RWPE2 (cell line): ENCODE measurements around the gene GLB1L3.

Experiments used
- ATAC-seq: fragments of 200-7000 bp; cut with Tn5 transposase; 3 replicates; pipeline ENCODE4 v1.9.1; 2021; ENCODE audit warnings: low read depth
- DNase-seq: peaks from one replicate; pipeline ENCODE4 v3.0.0-alpha.2; 2020; ENCODE audit warnings: low spot score
- H3K27ac ChIP-seq: fragments of 450-650 bp; 2 replicates; pipeline ENCODE4 v1.5.1; 2017; ENCODE audit warnings: mild to moderate bottlenecking; ENCODE audit not compliant: poor library complexity, severe bottlenecking
- H3K27me3 ChIP-seq: fragments of 250-450 bp; sonication (Bioruptor Pico); 2 replicates; pipeline ENCODE4 v1.5.1; 2021; ENCODE audit warnings: mild to moderate bottlenecking, moderate library complexity; ENCODE audit not compliant: insufficient read depth, poor library complexity, severe bottlenecking
- H3K36me3 ChIP-seq: fragments of 250-450 bp; sonication (Bioruptor Pico); 2 replicates; pipeline ENCODE4 v1.5.1; 2020; ENCODE audit warnings: low read depth, mild to moderate bottlenecking, moderate library complexity
- H3K4me1 ChIP-seq: fragments of 250-450 bp; sonication (Bioruptor Pico); 2 replicates; pipeline ENCODE4 v1.5.1; 2021; ENCODE audit warnings: mild to moderate bottlenecking, moderate library complexity; ENCODE audit not compliant: insufficient read depth, poor library complexity, severe bottlenecking
- H3K4me3 ChIP-seq: fragments of 250-450 bp; sonication (Bioruptor Pico); 2 replicates; pipeline ENCODE4 v1.5.1; 2021; ENCODE audit warnings: mild to moderate bottlenecking, moderate library complexity; ENCODE audit not compliant: severe bottlenecking
- H3K9me3 ChIP-seq: fragments of 250-450 bp; sonication (Bioruptor Pico); 2 replicates; pipeline ENCODE4 v1.5.1; 2021; ENCODE audit warnings: mild to moderate bottlenecking, moderate library complexity; ENCODE audit not compliant: severe bottlenecking
- TF ChIP-seq, protein P1 (sequence below): fragments of 450-650 bp; IDR thresholded peaks from one replicate; pipeline ENCODE4 v1.5.1; 2017; ENCODE audit warnings: mild to moderate bottlenecking, moderate library complexity; ENCODE audit not compliant: poor library complexity, severe bottlenecking

Gene GLB1L3

DNA sequence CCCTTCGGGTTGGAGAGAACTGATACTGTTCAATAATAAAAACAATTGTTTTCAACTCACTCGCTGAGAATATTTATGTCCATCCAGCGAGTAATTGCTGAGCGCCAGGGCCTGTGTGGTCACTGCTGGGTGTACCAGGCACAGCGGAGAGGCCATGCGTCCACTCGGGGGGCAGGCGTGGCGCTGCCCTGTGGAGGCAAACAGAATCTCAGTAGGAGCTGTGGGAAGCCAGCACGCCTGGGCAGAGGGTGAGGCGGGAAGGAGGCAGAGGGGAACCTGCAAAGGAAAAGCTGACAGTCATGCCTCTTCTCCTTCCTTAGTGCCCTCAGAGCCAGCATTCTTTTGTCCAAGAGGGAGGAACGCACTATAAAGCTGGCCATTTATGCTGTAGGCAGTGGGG lies 11.4 kb downstream of the GLB1L3 start:
- no peaks in the 10 kb centered on the region for H3K36me3 ChIP-seq
- no peak overlapping the region for H3K4me3 ChIP-seq
- no peak for DNase-seq
- no peak for ATAC-seq
- no peak overlapping the region for H3K27ac ChIP-seq
- no peaks in the 10 kb centered on the region for H3K27me3 ChIP-seq
- TF ChIP-seq, protein P1, sequence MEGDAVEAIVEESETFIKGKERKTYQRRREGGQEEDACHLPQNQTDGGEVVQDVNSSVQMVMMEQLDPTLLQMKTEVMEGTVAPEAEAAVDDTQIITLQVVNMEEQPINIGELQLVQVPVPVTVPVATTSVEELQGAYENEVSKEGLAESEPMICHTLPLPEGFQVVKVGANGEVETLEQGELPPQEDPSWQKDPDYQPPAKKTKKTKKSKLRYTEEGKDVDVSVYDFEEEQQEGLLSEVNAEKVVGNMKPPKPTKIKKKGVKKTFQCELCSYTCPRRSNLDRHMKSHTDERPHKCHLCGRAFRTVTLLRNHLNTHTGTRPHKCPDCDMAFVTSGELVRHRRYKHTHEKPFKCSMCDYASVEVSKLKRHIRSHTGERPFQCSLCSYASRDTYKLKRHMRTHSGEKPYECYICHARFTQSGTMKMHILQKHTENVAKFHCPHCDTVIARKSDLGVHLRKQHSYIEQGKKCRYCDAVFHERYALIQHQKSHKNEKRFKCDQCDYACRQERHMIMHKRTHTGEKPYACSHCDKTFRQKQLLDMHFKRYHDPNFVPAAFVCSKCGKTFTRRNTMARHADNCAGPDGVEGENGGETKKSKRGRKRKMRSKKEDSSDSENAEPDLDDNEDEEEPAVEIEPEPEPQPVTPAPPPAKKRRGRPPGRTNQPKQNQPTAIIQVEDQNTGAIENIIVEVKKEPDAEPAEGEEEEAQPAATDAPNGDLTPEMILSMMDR, result no peak
- H3K4me1 ChIP-seq, result no peaks in the 10 kb centered on the region
- no peaks in the 10 kb centered on the region for H3K9me3 ChIP-seq

DNA sequence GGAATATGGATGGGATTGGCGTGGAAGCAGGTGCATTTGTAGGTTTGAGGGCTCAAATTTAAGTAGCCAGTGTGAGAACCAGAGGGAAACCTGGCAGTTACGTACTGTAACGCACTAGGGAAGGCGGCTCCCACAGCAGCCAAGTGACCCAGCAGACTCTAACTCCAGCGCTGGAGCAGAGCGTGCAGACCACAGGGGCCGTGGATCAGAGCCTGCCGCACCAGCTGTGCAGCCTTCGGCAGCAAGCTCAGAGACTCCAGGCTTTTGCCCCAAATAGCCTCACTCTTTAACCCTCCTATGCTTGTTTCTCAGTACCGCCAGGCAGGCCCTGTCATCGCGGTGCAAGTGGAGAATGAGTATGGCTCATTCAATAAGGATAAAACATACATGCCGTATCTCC lies 12.3 kb downstream of the GLB1L3 start:
- H3K4me1 ChIP-seq, result no peaks in the 10 kb centered on the region
- no peaks in the 10 kb centered on the region for H3K36me3 ChIP-seq
- H3K27ac ChIP-seq, result no peak overlapping the region
- no peaks in the 10 kb centered on the region for H3K9me3 ChIP-seq
- TF ChIP-seq, protein P1, result no peak
- H3K4me3 ChIP-seq, result no peak overlapping the region
- no peaks in the 10 kb centered on the region for H3K27me3 ChIP-seq
- ATAC-seq, result no peak
- DNase-seq, result no peak

DNA sequence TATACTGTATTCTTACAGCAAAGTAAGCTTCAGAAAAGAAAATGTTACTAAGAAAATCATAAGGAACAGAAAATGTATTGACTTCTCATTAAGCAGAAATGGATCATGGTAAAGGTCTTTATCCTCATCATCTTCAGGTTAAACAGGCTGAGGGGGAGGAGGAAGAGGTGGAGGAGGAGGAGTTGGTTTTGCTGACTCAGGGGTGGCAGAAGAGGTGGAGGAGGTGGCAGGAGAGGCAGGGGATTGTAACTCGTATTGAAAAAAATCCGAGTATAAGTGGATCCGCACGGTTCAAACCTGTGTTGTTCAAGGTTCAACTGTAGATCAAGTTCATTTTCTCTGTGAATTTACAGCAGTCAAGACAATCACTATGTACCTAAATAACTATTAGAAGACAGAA lies 13.0 kb downstream of the GLB1L3 start:
- ATAC-seq, result no peak
- Histone ChIP-seq H3K9me3 (no peaks in the 10 kb centered on the region), H3K27ac (no peak overlapping the region), H3K36me3 (no peaks in the 10 kb centered on the region), H3K4me3 (no peak overlapping the region), H3K27me3 (no peaks in the 10 kb centered on the region), H3K4me1 (no peaks in the 10 kb centered on the region)
- no peak for DNase-seq
- TF ChIP-seq, protein P1, result no peak

DNA sequence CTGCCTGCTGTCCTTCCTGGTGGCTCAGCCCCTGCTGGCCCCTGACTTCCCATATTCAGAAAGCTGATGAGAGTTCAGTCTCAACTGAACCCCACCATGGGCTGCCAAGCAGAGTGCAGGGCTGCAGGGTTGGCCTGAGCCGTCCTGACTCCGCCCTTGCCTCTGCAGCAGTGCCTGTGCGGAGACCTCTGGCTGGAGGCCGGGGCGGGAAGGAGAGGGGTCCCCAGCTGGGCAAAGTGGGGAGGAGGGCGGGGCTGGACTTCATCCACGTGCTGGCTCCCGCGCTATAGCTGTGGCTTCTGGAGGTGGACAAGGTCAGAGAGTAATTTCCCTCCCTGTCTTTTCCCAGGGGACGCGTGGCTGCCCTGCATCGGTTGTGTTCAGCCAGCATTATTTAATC lies 13.6 kb downstream of the GLB1L3 start:
- H3K9me3 ChIP-seq, result no peaks in the 10 kb centered on the region
- H3K4me1 ChIP-seq, result no peaks in the 10 kb centered on the region
- no peak overlapping the region for H3K27ac ChIP-seq
- no peak for ATAC-seq
- H3K36me3 ChIP-seq, result no peaks in the 10 kb centered on the region
- TF ChIP-seq, protein P1, result no peak
- DNase-seq, result no peak
- no peaks in the 10 kb centered on the region for H3K27me3 ChIP-seq
- no peak overlapping the region for H3K4me3 ChIP-seq

DNA sequence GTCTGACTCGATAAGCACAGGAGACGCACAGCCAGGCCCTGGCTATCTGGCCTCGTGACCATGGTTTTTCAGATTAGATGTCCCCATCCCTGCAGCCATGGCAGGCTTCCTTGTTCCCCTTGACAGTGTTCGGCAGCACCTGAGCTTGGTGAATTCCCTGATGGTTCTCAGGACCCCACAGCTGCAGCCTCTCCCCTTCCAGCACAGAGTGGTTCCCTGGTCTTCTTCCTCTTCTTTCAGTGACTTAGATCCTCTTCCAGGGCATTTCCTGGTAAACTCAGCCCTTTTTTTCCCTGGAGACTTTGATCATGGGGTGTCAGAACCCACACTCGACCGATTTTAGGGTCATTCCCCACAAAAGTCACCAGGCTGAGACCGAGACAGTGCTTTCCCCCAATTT lies 14.5 kb downstream of the GLB1L3 start:
- no peaks in the 10 kb centered on the region for H3K36me3 ChIP-seq
- no peaks in the 10 kb centered on the region for H3K27me3 ChIP-seq
- TF ChIP-seq, protein P1, result no peak
- ATAC-seq, result no peak
- no peak for DNase-seq
- H3K4me1 ChIP-seq, result no peaks in the 10 kb centered on the region
- no peak overlapping the region for H3K4me3 ChIP-seq
- no peak overlapping the region for H3K27ac ChIP-seq
- H3K9me3 ChIP-seq, result no peaks in the 10 kb centered on the region
